Stomach smooth muscle (tissue), 2 donors: ENCODE data around the gene ITGB1BP2.
"Not testable (repeated sequence)": the region's sequence is repeated elsewhere in the genome, so short reads cannot be mapped to it uniquely, and the experiment has no call there.

Source experiments
- H3K27ac ChIP-seq: one replicate; pipeline ENCODE4 v1.7.0; 2013; ENCODE audit warnings: mild to moderate bottlenecking, low read length, inconsistent platforms
- H3K27me3 ChIP-seq, 2 donors: one replicate each; pipeline ENCODE4 v1.7.0; 2013; ENCODE audit warnings: low read length in 2 of 2; ENCODE audit not compliant: insufficient read depth in 2 of 2, control insufficient read depth in 1 of 2
- H3K36me3 ChIP-seq, 2 donors: one replicate each; pipeline ENCODE4 v1.7.0; 2013; ENCODE audit warnings: low read length in 2 of 2; ENCODE audit not compliant: control insufficient read depth in 2 of 2, insufficient read depth in 2 of 2
- H3K4me1 ChIP-seq: one replicate; pipeline ENCODE4 v1.7.0; 2013; ENCODE audit warnings: low read length; ENCODE audit not compliant: control insufficient read depth, insufficient read depth
- H3K4me3 ChIP-seq, 2 donors: one replicate each; pipeline ENCODE4 v1.7.0; 2013; ENCODE audit warnings: low read length in 2 of 2
- H3K9ac ChIP-seq, 2 donors: one replicate each; pipeline ENCODE4 v1.7.0; 2013; ENCODE audit warnings: low read length in 2 of 2, mild to moderate bottlenecking in 1 of 2
- H3K9me3 ChIP-seq, 2 donors: one replicate each; pipeline ENCODE4 v1.7.0; 2013; ENCODE audit warnings: low read length in 2 of 2; ENCODE audit not compliant: control insufficient read depth in 2 of 2
- donor health status: healthy.
- donor health status: Pancreatic carcinoma.

ITGB1BP2 gene

DNA sequence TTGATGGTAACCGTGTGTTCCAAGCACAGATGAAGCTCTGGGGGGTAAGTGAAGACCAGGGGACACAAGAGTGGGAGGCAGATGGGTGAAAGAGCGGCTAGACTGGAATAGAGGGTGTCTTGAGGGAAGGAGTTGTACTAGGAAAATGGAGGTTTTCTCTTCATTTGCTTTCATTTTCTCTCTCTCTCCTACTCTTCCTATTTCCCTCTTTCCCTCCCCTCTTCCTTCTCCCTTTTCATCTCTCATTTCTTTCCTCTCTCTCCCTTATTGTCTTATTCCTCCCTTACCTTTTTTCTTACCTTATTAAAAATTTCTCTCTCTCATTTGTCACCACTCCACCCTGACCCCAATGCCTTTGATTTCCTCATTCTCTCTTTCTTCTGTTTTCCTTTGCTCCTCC is 3.0 kb downstream of the ITGB1BP2 start:
- H3K36me3 ChIP-seq = peaks cover 6 to 7% of the 10 kb centered on the region in 2 donors
- H3K4me1 ChIP-seq = peaks cover 11% of the 10 kb centered on the region
- H3K27me3 ChIP-seq = no peaks in the 10 kb centered on the region
- H3K9me3 ChIP-seq = no peaks in the 10 kb centered on the region
- no peak overlapping the region for H3K27ac ChIP-seq
- H3K4me3 ChIP-seq = no peak overlapping the region
- no peak overlapping the region for H3K9ac ChIP-seq

DNA sequence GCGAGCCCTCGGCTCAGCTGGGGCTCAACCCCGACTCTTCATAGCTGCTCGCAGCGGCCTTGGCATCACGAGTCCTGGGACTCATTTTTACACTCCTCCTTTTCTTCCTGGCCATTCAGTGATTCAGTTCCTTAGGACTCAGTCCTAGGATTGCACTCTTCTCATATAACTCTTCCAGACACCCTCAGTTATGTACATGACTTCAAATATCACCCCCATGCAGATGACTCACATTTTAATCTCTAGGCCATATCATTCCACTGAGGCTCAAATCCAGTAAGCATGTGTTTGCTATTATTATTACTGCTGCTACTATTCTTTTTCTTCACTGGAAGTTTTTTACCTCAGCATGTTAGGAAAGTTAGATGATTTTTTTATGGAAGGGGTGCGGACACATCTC is 14.4 kb downstream of the ITGB1BP2 start:
- Histone ChIP-seq H3K9ac (no peak overlapping the region), H3K4me3 (no peak overlapping the region), H3K4me1 (no peaks in the 10 kb centered on the region), H3K36me3 (no peaks in the 10 kb centered on the region), H3K27me3 (no peaks in the 10 kb centered on the region), H3K9me3 (no peaks in the 10 kb centered on the region), H3K27ac (no peak overlapping the region)

DNA sequence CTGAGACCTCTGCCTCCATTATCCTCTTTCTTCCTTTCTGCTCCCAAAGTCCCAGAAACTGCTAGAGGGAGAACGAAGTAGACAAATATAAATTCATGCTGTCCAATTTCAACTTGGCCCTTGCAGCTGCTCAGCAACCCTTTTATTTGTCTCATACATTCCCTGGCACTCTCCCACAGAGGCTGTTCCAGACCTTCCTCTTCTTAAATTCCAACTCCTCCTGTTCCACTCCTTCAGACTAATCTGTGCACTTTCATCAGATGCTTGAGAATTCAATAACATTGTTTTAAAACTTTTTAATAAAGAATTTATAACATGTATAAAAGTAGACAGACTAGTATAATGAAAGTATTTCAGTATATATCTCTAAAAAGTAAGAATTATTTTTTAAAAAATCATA is 15.4 kb downstream of the ITGB1BP2 start:
- H3K27ac ChIP-seq, H3K27me3 ChIP-seq, H3K9me3 ChIP-seq, H3K36me3 ChIP-seq, H3K4me3 ChIP-seq, H3K4me1 ChIP-seq, H3K9ac ChIP-seq: not testable (repeated sequence)

DNA sequence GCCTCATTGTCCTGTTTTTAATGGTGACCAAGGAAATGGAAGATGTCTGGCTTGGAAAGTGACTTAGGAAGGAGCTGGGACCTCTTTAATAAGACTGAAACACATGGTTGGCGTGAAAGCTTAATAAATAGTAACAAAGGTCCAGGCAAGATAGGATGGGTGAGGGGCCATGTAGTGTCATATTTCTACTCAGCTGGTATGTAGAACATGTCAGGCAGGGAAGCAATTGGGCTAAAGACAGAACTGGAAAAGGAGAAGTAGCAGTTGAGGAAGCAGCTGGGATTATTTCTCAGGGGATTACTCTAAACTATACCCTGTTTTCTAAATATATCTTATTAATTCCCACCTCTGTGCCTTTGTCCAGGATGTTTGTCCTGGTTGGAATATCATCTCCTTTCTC is 18.6 kb downstream of the ITGB1BP2 start:
- H3K9ac ChIP-seq = no peak overlapping the region
- H3K4me1 ChIP-seq = peaks cover 3% of the 10 kb centered on the region
- H3K36me3 ChIP-seq = no peaks in the 10 kb centered on the region

DNA sequence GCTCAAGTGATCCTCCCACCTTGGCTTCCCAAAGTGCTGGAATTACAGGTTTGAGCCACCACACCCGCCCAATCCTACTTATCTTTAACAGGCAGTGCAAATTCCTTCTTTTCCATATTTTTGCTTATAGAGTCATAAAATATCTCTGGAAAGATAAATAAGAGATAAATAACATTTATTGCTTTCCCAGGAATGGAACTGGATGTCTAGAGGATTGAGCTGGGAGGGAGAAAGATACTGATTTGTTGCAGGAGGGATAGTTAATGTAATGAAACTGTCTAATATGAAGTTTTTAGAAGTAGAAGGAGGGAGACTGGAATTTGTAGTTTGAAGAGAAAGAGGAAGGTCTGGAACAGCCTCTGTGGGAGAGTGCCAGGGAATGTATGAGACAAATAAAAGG is 20.2 kb downstream of the ITGB1BP2 start:
- no peak overlapping the region for H3K27ac ChIP-seq

More for the DNA sequence above, 18.6 kb downstream of the ITGB1BP2 start:
- no peaks in the 10 kb centered on the region for H3K9me3 ChIP-seq
- H3K27me3 ChIP-seq = no peaks in the 10 kb centered on the region
- no peak overlapping the region for H3K27ac ChIP-seq
- H3K4me3 ChIP-seq = no peak overlapping the region

DNA sequence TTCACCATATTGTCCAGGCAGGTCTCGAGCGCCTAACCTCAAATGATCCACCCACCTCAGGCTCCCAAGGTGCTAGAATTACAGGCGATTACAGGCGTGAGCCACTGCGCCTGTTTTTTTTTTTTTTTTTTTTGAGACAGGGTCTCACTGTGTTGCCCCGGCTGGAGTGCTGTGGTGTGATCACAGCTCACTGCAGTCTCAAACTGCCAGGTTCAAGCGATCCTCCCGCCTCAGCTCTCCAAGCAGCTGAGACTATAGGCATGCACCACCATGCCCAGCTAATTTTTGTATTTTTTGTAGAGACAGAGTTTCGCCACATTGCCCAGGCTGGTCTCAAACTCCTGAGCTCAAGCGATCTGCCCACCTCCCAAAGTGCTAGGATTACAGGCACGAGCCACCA is 22.9 kb downstream of the ITGB1BP2 start:
- H3K9ac ChIP-seq = not testable (repeated sequence)

More for the DNA sequence above, 20.2 kb downstream of the ITGB1BP2 start:
- no peaks in the 10 kb centered on the region for H3K36me3 ChIP-seq
- H3K4me1 ChIP-seq = peaks cover 3% of the 10 kb centered on the region
- H3K27me3 ChIP-seq = no peaks in the 10 kb centered on the region
- no peak overlapping the region for H3K4me3 ChIP-seq
- no peak overlapping the region for H3K9ac ChIP-seq
- peaks cover 0 to 3% of the 10 kb centered on the region in 2 donors for H3K9me3 ChIP-seq

DNA sequence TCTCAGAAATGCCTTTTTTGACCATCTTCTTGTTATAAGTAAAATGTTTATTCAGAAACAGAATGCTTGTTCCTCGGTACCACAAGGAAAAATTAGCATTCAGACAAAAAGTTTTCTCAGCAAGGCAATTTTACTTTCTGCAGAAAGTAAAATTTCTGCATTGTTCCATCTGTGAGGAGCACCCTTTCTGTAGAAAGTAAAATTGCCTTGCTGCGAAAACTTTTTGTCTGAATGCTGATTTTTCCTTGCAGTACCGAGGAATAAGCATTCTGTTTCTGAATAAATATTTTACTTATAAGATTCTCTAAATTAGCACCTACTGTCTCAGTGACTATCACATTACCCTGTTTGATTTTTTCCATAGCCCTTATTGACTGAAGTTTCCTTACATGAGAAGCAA is 24.8 kb downstream of the ITGB1BP2 start:
- H3K9me3 ChIP-seq = peaks cover 0 to 5% of the 10 kb centered on the region in 2 donors
- no peak overlapping the region for H3K9ac ChIP-seq
- no peak overlapping the region for H3K27ac ChIP-seq
- H3K4me3 ChIP-seq = no peak overlapping the region
- H3K36me3 ChIP-seq = no peaks in the 10 kb centered on the region
- H3K4me1 ChIP-seq = peaks cover 3% of the 10 kb centered on the region
- H3K27me3 ChIP-seq = no peaks in the 10 kb centered on the region

More for the DNA sequence above, 22.9 kb downstream of the ITGB1BP2 start:
- H3K9me3 ChIP-seq, H3K4me1 ChIP-seq, H3K36me3 ChIP-seq, H3K27ac ChIP-seq, H3K4me3 ChIP-seq, H3K27me3 ChIP-seq: not testable (repeated sequence)

DNA sequence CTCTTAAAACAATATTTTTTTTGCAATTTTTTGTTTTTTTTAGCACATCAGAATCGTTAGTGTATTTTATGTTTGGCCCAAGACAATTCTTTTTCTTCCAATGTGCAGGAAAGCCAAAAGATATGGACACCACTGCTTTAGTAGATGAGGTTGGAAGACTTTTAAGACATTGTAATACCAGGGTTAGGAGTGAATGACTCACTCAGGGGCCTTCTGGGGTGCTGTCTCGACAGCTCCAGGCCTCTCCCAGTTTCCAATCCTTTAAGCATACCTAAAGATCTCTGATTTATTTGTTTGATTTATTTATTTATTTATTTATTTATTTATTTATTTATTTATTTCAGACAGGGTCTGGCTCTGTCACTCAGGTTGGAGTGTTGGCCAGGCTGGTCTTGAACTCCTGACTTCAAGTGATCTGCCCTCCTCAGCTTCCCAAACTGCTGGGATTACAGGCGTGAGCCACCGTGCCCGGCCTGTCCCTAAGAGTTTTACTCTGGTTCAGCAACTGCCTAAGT is 47.7 kb downstream of the ITGB1BP2 start:
- not testable (repeated sequence) for H3K4me3 ChIP-seq, H3K9ac ChIP-seq, H3K4me1 ChIP-seq, H3K27me3 ChIP-seq, H3K36me3 ChIP-seq, H3K9me3 ChIP-seq, H3K27ac ChIP-seq

GRCh38 chrX:71349867-71350266 is 48.3 kb downstream of the ITGB1BP2 start:
- H3K4me3 ChIP-seq, H3K4me1 ChIP-seq, H3K27me3 ChIP-seq, H3K9ac ChIP-seq, H3K27ac ChIP-seq, H3K9me3 ChIP-seq, H3K36me3 ChIP-seq: not testable (repeated sequence)

DNA sequence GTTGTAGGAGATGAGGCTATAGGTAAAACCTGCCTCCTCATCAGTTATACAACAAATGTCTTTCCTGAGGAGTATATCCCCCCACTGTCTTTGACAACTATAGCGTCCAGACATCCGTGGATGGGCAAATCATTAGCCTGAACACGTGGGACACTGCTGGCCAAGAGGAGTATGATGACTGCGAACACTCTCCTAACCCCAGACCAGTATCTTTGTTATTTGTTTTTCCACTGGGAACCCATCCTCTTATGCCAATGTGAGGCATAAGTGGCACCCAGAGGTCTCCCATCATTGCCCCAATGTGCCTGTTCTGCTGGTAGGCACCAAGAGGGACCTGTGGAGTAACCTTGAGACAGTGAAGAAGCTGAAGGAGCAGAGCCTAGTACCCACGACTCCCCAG is 50.9 kb downstream of the ITGB1BP2 start:
- H3K4me1 ChIP-seq, H3K4me3 ChIP-seq, H3K9ac ChIP-seq, H3K27ac ChIP-seq, H3K27me3 ChIP-seq, H3K36me3 ChIP-seq, H3K9me3 ChIP-seq: not testable (repeated sequence)
